ENCODE results near the gene FGF8. TPM values are rescaled to one million over a fixed set of nuclear protein-coding genes. Genes with fewer than 3 reads are reported as not detected.

FGF8 gene
- total RNA-seq, 1 donor from 2014 or later: not detected

DNA sequence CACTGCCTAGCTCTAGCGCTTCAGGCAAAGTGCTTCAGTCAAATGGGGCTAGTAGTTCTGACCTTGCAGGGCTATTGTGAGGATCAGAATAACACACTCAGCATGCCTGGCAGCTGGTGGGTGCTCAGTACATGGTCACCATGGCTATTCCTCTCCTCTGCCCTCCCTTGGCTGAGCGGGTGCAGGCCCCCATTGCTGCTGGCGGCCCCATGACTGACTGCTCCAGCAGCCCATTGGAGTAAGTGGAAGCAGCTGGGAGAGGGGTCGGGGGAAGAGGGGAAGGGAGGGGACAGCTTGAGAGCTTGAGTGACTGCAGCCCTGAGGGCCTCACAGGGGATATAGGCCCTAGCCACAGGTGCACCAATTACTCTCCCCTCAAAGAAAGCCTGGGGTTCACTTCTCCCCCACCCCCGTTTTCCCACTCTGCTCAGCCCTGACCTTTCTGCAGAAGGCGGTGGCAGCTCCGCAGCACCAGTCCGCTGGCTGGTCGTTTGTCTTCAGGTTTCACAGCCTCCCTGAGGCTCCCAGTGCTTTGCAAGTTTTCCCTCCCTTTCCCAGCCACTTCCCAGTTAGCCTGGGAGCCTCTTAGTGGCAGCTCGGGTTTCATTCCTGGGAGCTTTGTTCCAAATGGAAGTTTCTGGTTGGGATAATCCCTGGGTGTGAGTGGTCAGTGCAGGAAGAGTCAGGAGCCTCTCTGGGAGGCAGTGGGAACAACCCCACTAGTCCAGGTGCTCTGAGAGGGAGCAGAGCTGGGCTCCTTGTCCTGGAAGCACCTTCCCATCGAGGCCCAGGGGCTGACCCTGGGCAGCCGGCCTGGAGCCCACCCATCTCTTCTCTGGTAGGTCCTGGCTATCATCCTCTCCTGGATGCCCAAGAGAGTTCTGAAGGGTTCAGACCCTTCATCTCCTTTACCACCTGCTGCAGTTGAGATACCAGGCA lies 16.3 kb downstream of the FGF8 start:
- no peak for TF ChIP-seq CTCF (IDR thresholded peaks at IDR 0.05)
- POLR2A ChIA-PET: no interaction called here
- Mint-ChIP-seq H3K9me3 (no peaks in the 10 kb centered on the region), H3K4me1 (no peaks in the 10 kb centered on the region), H3K27ac (no peak overlapping the region), H3K36me3 (ENCODE audit: low read depth) (no peaks in the 10 kb centered on the region), H3K27me3 (peaks cover 12% of the 10 kb centered on the region), H3K4me3 (no peak overlapping the region)
- intact Hi-C loops (cut with micrococcal nuclease): no loop called here
- CTCF ChIA-PET: no interaction called here
- DNase-seq: no peak
- ATAC-seq (ENCODE audit: low read depth): no peak

GRCh38 chr10:101758858-101759257 lies 17.1 kb downstream of the FGF8 start:
- DNase-seq: no peak
- ChIA-PET POLR2A (no interaction called here), CTCF (no interaction called here)
- H3K4me1 Mint-ChIP-seq: no peaks in the 10 kb centered on the region
- H3K4me3 Mint-ChIP-seq: no peak overlapping the region
- no peaks in the 10 kb centered on the region for H3K9me3 Mint-ChIP-seq
- H3K27me3 Mint-ChIP-seq: peaks cover 15% of the 10 kb centered on the region
- intact Hi-C loops (cut with micrococcal nuclease): no loop called here
- H3K27ac Mint-ChIP-seq: no peak overlapping the region
- no peak for TF ChIP-seq CTCF (IDR thresholded peaks at IDR 0.05)
- no peaks in the 10 kb centered on the region for H3K36me3 Mint-ChIP-seq (ENCODE audit: low read depth)
- no peak for ATAC-seq (ENCODE audit: low read depth)

- Mint-ChIP-seq H3K4me3 (no peak overlapping the region), H3K36me3 (ENCODE audit: low read depth) (no peaks in the 10 kb centered on the region), H3K27me3 (peaks cover 18% of the 10 kb centered on the region), H3K4me1 (no peaks in the 10 kb centered on the region), H3K27ac (no peak overlapping the region), H3K9me3 (no peaks in the 10 kb centered on the region)
- ATAC-seq (ENCODE audit: low read depth): no peak
- POLR2A ChIA-PET: no interaction called here
- TF ChIP-seq CTCF (IDR thresholded peaks at IDR 0.05): no peak
- DNase-seq: no peak
- CTCF ChIA-PET: no interaction called here
- intact Hi-C loops (cut with micrococcal nuclease): no loop called here
Observed at GRCh38 chr10:101752241-101752640, 23.7 kb downstream of the FGF8 start.

- DNase-seq: no peak
- no peak for TF ChIP-seq CTCF (IDR thresholded peaks at IDR 0.05)
- no peak overlapping the region for H3K27ac Mint-ChIP-seq
- POLR2A ChIA-PET: no interaction called here
- intact Hi-C loops (cut with micrococcal nuclease): no loop called here
- peaks cover 15% of the 10 kb centered on the region for H3K27me3 Mint-ChIP-seq
- H3K36me3 Mint-ChIP-seq (ENCODE audit: low read depth): no peaks in the 10 kb centered on the region
- ATAC-seq (ENCODE audit: low read depth): no peak
- no peak overlapping the region for H3K4me3 Mint-ChIP-seq
- CTCF ChIA-PET: no interaction called here
- H3K4me1 Mint-ChIP-seq: no peaks in the 10 kb centered on the region
- no peaks in the 10 kb centered on the region for H3K9me3 Mint-ChIP-seq
Observed at GRCh38 chr10:101749047-101750016, 26.6 kb downstream of the FGF8 start.

GRCh38 chr10:101748496-101748895 lies 27.4 kb downstream of the FGF8 start:
- POLR2A ChIA-PET: no interaction called here
- ATAC-seq (ENCODE audit: low read depth) (no peak), DNase-seq (no peak)
- TF ChIP-seq CTCF (IDR thresholded peaks at IDR 0.05): no peak
- H3K4me1 Mint-ChIP-seq: no peaks in the 10 kb centered on the region
- no peak overlapping the region for H3K4me3 Mint-ChIP-seq
- CTCF ChIA-PET: no interaction called here
- peaks cover 14% of the 10 kb centered on the region for H3K27me3 Mint-ChIP-seq
- H3K27ac Mint-ChIP-seq: no peak overlapping the region
- H3K36me3 Mint-ChIP-seq (ENCODE audit: low read depth): no peaks in the 10 kb centered on the region
- no peaks in the 10 kb centered on the region for H3K9me3 Mint-ChIP-seq
- intact Hi-C loops (cut with micrococcal nuclease): no loop called here
